HG02610 (cell line): Measurements from ENCODE around the gene HNRNPH1.

Source experiments
- ATAC-seq: cut with Tn5 transposase; IDR thresholded peaks from one replicate; pipeline ENCODE4 v1.9.1; 2021; ENCODE audit warnings: mild to moderate bottlenecking, moderate library complexity; ENCODE audit not compliant: unreplicated experiment

Gene HNRNPH1

DNA sequence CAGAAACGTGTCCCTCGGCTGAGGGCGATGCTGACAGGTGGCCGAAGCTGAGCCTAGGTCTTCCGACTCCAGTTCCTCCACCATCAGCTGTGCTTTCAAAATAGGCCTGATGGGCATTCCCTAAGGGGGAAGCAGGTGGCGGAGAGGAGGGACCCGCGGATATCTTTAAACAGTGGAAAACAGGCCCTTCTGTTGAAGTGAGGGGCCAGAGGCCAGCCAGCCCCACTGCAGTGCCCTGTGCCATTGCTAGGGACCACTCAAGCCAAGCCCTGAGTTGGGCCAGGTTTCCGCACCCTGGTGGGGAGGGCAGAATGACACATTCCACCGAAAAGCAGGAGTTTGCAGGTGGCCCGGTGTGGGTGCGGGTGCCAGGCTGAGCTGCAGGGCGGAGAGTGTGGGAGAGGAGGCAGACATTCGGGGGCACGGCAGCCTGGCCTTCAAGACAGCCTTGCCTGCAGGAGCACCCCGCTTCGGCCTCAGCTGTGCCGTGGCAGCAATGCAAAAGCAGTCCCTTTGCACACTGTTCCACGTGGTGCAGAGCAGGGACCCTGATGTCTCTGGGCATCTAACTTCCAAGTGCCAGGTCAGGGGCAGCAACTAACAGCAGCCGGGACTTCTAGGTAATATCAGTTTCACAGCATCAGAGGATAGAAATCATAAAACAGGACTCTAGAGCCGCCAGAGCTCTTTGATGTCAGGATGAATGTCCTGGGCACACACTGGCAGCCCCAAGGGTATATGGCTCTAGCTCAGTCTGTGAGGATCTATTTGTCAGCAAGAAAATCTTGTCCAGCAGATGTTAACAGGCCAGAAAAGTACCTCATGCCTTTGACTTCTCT lies 17.2 kb downstream of the HNRNPH1 start:
- ATAC-seq: no peak

DNA sequence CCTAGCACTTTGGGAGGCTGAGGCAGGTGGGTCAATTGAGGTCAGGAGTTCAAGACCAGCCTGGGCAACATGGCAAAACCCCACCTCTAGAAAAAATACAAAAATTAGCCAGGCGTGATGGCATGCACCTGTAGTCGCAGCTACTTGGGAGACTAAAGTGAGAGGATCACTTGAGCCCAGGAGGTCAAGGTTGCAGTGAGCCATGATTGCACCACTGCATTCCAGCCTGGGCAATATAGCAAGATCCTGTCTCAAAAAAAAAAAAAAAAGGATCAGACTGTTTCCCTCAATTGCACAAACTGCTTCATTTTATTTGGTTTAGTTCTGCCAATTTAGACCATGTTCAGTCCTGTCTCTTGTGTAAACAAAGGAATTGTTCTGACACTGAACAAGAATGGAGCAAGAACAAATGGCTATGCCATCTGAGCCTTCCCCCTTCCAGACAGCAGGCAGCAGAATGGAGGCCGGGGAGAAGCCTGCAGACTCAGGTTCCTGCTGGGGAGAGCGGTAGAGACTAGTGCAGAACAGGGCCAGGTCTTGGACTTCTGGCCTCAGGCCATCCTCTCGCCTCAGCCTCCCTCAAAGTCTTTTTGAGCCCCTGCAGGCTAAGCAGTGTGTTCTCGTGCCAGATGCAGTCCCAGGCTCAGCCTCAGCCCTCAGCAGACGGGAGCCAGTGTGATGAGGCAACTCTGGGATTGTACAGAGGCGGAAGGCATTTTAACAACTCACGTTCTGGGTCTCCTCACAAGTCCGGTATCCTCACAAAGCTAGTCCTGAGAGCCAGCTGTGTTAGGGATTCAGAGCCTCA lies 18.2 kb downstream of the HNRNPH1 start:
- ATAC-seq: no peak

DNA sequence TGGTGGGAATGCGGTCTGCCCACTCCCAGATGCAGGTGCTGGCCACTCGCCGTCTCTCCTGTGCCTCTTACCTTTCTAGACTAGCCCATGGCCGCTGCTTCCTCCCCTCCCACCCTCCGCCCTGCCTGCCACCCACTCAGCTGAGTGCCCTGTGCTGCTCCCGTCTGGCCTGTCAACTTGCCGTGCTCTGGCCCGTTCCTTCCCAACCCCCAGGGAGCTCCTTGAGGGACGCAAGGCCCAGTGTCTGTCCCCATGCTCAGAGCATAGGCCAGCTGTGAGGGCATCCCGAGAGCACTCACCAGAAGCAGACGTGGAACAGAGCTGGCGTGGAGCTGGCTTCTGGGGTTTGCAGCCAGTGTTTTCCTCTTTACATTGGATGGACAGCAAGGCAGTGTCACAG lies 20.2 kb downstream of the HNRNPH1 start:
- ATAC-seq: no peak

DNA sequence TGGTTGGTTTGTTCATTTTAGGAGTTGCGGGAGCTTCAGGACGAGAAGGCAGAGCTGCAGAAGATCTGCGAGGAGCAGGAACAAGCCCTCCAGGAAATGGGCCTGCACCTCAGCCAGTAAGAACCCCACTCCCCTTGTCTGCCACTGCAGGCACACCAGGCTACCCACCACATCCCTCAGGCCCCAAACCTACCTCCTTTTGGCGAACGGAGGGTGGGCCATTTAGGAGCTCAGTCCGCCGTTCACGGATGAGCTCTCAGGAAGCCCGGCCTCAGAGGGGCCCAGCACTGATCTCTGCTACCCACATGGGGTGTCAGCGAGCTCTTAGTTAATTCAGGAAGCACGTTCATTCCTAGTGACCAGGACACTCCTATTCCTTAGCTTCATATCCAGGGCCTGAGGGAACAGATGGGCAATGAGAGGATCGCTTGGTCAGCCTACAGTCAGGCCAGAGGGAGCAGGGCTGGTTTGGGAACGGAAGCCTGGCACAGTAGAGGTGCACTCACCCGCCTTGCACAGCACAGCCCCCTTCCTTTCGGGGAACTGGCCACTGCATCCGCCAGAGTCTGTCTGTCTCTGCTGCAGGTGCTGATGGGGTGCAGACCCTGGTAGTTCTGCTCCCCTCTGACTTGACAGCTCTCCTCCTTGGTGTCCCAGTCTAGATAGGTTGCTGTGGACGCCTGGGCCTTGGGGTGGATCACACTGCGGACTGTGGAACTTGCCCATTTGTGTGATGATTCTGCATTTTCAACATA lies 21.4 kb downstream of the HNRNPH1 start:
- ATAC-seq: no peak

DNA sequence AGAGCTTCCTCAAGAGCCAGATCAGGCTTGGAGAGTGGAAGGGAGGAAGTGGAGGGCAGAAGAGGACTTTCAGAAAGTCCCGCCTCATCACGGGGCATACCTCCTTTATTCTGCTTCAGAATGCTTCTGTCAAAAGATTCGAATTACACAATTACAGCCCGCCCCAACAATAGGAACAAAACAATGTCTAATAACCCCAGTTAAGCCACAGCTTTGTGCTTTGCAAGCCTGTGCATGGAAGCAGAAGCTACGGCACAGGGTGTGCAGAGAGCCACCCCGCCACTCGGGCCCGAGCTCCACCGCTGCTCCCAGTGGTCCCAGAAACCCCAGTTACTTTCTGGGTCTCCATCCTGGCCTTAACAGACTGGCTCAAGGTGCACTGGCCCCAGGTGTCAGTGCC lies 23.5 kb downstream of the HNRNPH1 start:
- no peak for ATAC-seq

DNA sequence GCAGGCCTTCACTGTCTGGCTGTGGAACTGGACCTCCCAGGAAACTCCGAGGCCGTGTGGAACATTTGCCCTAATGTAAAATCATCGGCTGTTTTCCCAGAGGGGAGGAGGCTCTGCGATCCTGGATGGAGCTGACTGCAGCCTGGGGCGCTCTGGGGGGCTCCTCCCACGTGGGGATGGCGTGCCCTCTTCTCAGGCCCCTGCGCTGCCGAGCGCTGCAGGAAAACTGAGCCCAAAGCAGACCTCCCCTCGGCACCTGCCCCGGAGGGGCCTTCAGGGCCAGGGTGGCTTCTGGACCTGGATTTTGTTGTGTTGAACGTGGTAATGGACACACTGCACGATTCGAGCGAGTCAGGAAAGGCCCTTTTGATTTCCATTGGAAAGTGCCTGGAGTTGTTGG lies 23.9 kb downstream of the HNRNPH1 start:
- ATAC-seq: no peak

DNA sequence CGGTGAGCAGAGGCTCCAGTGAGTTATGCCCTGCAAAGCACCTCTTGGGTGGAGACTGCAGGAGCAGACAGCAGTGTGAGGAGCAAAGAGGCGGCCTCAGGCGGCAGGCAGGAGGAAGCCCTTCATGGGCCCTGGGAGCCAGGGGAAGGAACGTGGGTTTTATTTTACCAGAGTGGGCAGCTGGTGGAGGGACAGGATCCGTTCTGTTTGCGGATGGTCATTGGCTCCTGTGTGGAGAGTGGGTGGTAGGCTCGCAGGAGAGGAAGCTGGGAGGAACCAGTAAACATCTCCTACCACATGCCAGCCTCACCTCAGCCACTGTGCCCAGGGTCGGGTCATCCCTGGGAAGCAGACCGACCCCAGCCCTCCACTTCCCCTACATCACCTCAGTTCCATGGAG lies 24.4 kb downstream of the HNRNPH1 start:
- no peak for ATAC-seq

DNA sequence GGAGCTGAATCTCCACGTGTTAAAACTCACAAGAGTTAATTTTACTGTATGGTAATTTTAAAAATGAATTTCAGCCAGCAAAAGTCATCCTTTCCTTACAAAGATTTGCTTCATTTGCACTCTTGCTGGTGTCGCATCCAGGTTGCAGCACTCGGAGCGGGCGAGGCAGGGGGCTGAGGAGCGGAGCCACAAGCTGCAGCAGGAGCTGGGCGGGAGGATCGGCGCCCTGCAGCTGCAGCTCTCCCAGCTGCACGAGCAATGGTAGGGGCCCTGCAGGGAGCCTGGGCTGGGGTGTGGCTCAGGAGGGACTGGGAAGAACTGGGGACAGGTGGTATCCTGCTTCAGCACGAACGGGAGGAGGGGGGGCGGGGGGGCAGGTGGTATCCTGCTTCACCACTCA lies 27.1 kb downstream of the HNRNPH1 start:
- no peak for ATAC-seq

DNA sequence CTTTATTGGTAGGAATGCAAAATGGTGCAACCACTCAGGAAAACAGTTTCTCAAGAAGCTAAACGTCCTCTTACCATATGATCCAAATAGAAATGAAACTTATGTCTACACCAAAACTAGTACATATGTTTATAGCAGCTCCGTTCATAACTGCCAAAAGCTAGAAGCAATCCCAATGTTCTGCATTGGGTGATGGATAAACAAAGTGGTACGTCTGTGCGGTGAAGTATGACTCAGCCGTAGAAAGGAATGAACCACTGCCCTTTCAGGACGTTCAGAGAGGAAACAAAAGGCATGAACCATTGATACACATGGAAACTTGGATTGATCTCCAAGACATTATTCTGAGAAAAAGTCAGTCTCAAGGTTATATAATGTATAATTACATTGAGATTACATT lies 27.6 kb downstream of the HNRNPH1 start:
- no peak for ATAC-seq

DNA sequence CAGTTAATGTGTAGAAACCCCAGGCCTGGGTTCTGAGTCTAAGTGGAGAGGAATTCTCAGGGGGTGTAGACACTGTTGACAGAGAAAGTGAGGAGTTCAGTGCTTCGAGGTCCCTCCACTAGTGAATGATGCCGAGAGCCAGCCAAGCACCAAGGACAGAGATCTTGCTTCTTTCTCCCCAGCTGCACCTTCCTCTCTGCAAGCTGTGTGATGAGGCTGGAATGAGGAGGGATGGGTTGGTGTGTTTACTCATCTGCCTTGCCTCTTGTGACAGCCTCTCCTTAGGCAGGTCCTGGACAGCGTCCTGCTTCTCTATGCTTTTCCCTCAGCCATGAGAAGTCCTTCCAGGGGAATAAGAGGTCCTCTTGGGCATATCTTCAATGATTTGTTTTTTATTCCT lies 35.3 kb downstream of the HNRNPH1 start:
- no peak for ATAC-seq

DNA sequence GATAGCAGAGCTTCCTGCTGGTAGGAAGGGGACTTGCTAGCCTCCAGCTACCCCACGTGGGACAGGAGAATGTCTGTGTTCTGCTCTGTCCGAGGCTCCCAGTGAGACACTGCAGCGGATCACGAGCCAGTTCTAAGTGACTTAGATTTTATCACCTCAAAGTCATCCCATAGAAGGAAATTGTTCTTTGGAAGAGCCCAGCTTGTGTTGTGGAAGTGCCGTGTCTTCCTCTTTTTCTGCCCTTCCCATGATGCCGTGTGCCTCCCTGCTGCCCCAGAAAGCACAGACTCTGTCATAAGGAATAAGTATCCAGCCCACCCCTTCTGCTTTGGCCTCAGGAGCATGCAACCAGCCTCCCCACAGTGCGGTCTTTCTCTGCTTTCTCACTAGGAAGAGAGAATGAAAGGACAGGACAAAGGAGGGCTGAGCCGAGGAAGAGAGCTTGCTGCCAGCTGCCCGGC lies 37.5 kb downstream of the HNRNPH1 start:
- no peak for ATAC-seq

DNA sequence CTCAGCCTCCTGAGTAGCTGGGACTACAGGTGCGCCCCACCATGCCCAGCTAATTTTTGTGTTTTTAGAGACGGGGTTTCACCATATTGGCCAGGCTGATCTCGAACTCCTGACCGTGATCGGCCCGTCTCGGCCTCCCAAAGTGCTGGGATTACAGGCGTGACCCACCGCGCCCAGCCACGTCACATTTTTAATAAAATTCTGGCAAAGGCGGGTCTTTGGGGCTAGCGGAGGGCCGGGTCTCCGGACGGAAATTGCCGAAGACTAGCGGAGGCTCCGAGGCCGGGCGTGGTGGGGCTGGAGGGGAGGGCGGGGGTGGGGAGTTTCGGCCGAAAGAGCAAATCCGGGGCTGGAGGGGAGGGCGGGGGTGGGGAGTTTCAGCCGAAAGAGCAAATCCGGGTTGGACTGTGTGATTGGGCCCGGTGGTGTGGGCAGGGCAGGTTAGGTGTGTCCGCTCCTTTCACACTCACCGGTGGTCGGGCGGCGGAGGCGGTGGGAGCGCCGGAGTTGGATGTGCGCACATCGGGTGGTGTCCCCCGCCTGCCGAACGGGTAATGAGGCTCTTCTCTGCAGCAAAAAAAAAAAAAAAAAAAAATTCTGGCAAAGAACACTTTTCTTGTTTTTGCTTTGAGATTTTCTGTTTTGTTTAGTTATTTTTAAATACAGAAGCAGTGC lies 46.0 kb downstream of the HNRNPH1 start:
- no peak for ATAC-seq

DNA sequence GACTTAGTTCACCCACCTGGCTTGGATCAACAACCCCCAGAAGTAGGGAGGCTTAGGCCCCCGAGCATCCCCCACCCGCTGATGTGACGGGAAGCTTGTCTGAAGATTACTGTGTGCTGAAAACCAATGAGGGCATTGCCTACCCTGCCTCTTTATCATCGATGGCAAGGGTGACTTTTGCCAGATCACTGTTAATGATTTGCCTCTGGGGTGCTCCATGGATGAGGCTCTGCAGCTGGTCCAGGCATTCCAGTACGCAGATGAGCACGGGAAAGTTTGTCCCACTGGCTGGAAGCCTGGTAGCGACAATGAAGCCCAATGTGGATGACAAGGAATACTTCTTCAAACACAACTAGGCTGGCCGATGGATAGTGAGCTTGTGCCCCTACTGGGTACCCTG lies 51.1 kb downstream of the HNRNPH1 start:
- ATAC-seq: no peak

DNA sequence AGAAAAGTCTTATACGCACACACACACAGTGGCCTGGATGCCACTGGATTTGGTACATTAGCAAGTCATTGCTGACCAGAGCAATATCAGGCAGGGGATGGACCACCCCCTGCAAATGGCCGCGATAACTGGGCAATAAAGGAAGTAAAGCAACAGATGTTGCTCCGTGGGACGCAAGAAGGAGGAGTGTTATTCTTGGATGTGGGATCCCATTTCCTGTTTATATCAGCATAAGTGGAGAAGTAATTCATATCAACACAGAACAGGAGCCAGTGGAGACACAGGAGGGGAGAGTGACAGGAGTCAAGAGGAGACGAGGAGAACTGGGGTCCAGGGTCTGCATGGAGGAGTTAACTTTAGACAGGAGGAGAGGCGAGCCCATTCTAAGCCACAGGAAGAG lies 54.8 kb downstream of the HNRNPH1 start:
- no peak for ATAC-seq

DNA sequence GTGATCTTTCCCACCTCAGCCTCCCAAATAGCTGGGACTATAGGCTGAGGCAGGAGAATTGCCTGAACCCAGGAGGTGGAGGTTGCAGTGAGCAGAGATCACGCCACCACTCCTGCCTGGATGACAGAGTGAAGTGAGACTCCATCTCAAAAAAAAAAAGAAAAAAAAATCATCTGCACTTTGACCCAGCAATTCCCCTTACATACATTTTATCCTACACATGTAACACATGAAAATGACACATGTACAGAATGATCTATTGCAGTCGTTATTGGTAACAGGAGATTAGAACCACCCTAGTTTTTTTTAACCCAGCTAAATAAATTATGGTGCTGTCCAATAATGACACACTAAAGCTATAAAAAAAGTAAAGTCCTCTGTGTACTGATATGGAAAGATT lies 58.9 kb downstream of the HNRNPH1 start:
- ATAC-seq: no peak
